ENCODE data around the gene CCDC88B.
A peak's percentile ranks its signal among the peaks of the same experiment; 100 is the strongest.

Gene CCDC88B

DNA sequence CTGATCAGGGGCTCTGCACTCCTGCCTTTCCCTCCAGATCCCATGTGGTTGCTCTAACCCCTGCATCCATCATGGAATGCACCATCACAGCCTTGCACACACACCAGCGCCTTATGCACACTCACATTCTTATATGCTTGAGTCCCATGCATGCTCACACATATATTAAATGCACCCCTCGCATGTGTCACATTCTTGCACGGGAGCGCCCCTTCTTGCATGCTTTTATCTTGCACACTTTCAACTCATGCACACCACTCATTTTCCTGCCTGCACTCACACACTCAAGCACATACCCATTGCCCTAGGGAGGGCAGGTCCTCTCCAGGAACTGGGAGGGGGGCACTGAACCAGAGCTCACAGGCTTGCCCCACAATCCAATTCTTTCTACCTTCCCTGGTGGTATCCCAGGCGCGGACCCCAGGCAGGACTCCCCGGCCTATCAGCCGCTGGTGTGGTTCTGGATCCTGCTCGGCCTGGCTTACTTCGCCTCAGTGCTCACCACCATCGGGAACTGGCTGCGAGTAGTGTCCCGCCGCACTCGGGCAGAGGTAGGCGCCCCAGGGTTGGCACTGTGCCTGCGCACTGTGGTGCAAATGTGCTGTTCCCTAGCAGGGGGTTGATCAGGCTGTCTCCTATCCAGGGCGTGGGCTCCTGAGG, 42.2 kb upstream of the CCDC88B start:
- H3K9ac ChIP-seq (ENCODE audit: low read depth, low read length): no peak overlapping the region
- no peak overlapping the region for H3K4me3 ChIP-seq (ENCODE audit: low read length)
- H3K9me3 ChIP-seq (ENCODE audit: insufficient read depth, low read depth, low read length): no peaks in the 10 kb centered on the region
- no peak overlapping the region for H3K27ac ChIP-seq (ENCODE audit: low read depth, low read length)
- H3K36me3 ChIP-seq (ENCODE audit: insufficient read depth, low read length): no peaks in the 10 kb centered on the region
- 81% methylated on average over 18 of the region's 18 CpGs for WGBS
- H3K27me3 ChIP-seq (ENCODE audit: insufficient read depth, low read length): peaks cover 92% of the 10 kb centered on the region
- H3K4me1 ChIP-seq (ENCODE audit: insufficient read depth, low read length): no peaks in the 10 kb centered on the region

DNA sequence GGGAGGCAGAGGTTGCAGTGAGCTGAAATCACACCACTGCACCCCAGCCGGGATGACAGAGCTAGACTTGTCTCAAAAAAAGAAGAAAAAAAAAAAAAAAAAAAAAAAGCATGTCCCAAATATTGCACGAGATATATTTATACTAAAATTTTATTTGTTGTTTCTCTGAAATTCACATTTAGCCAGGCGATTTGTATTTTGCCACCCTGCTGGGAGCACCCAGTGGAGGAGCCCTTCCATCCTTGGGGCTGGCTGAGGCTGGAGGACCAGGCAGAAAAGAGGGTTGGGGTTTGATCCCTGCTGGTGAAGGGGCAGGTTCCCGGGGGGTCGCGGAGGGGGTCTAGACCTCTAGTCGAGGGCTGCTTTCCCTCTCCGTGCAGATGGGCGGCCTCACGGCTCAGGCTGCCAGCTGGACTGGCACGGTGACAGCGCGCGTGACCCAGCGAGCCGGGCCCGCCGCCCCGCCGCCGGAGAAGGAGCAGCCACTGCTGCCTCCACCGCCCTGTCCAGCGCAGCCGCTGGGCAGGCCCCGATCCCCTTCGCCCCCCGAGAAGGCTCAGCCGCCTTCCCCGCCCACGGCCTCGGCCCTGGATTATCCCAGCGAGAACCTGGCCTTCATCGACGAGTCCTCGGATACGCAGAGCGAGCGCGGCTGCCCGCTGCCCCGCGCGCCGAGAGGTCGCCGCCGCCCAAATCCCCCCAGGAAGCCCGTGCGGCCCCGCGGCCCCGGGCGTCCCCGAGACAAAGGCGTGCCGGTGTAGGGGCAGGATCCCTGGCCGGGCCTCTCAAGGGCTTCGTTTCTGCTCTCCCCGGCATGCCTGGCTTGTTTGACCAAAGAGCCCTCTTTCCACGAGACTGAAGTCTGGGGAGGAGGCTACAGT, 40.8 kb upstream of the CCDC88B start:
- 6% methylated on average over 58 of the region's 60 CpGs for WGBS

DNA sequence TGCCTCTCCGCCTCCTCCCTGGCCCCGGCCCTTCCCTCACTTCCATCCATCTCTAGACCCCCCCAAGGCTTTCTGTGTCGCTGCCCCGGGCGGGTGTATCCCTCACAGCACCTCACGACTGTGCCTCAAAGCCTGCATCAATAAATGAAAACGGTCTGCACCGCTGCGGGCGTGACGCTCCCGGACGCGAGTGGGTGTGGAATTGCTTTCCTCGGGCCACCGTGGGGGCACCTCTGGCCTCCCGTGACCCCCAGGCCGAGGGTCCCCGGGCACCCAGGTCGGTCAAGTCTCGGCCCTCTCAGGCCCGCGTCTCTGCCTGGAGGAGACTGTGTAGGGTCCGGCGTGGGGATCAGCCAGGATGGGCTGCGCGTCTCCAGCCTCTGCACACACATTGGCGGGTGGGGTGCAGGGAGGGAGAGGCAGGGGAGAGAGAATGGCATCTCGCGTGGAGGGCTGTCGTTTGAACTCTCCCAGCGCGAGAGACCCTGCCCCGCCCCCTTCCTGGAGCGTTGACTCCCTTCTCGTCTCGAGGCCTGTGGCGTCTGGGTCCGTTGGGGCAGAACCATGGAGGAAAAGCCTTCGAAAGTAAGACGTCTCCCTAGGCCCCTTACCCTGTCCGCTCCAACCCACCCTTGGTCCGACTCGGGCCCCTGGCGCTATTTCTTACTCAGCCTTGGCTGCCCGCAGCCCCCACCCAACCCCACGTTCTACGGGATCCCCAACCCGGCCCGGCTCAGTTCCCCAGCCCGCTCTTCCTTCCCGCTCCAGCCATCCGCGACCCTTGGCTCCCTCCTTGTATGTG, 40.0 kb upstream of the CCDC88B start, which contains the start of gene CATSPERZ:
Gene CATSPERZ, plus strand, starts transcription at position 512 of the 802 bp plus-strand sequence. Its CDS starts 53 bp downstream, at position 565.
- peaks cover 70% of the 10 kb centered on the region for H3K27me3 ChIP-seq (ENCODE audit: insufficient read depth, low read length)

More for the DNA sequence above, 40.8 kb upstream of the CCDC88B start:
- Histone ChIP-seq H3K4me1 (ENCODE audit: insufficient read depth, low read length) (no peaks in the 10 kb centered on the region), H3K27me3 (ENCODE audit: insufficient read depth, low read length) (peaks cover 78% of the 10 kb centered on the region), H3K9ac (ENCODE audit: low read depth, low read length) (no peak overlapping the region), H3K9me3 (ENCODE audit: insufficient read depth, low read depth, low read length) (no peaks in the 10 kb centered on the region), H3K27ac (ENCODE audit: low read depth, low read length) (no peak overlapping the region), H3K4me3 (ENCODE audit: low read length) (peak overlapping the region; percentile 45; the same call in 1 of the 2 replicates), H3K36me3 (ENCODE audit: insufficient read depth, low read length) (no peaks in the 10 kb centered on the region)

DNA sequence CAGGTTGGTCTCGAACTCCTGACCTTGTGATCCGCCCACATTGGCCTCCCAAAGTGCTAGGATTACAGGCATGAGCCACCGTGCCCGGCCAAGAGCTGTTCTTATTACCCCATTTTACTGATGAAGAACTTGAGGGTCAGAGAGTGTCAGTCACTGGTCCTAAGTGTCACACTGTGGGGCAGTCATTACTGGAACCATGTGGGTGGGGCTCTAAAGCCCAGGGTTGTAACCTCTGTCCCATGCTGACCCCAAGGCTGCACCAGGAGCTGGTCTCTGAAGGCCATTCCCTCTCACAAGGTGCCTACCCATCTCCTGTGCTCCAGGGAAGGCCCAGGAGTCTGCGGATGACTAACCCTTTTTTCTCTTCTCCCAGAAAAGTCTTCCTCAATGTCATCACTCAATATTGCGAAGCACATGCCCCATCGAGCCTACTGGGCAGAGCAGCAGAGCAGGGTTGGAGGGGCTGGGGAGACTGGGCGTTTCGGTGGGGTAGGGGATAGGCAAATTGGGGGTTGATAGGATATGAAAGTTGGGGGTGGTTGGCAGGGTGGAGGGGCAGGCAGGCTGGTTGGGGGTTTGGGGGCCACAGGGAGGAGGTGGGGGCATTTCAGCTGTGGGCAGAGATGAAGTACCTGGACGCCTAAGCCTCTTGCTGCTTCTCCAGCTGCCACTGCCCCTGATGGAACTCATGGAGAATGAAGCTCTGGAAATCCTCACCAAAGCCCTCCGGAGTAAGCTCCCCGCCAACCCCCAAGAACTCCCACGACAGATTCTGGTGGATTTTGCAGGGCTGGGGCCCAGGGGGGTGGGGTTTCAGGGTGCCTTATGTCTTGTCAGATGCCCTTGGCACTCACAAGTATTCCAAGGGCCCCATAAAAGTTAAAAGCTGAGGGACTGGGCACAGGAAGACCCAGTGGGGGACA, 36.6 kb upstream of the CCDC88B start:
- Histone ChIP-seq H3K36me3 (ENCODE audit: insufficient read depth, low read length) (0 out of 2 replicates have a peak, but pooled peaks cover 4% of the 10 kb centered on the region), H3K4me1 (ENCODE audit: insufficient read depth, low read length) (peaks cover 7% of the 10 kb centered on the region; the same call in 1 of the 2 replicates), H3K4me3 (ENCODE audit: low read length) (no peak overlapping the region), H3K27ac (ENCODE audit: low read depth, low read length) (no peak overlapping the region; the same call in 1 of the 2 replicates), H3K9me3 (ENCODE audit: insufficient read depth, low read depth, low read length) (no peaks in the 10 kb centered on the region), H3K27me3 (ENCODE audit: insufficient read depth, low read length) (peaks cover 37% of the 10 kb centered on the region), H3K9ac (ENCODE audit: low read depth, low read length) (no peak overlapping the region)
- 85% methylated on average over 13 of the region's 13 CpGs for WGBS

More for the DNA sequence above, 40.0 kb upstream of the CCDC88B start, which contains the start of gene CATSPERZ:
- Histone ChIP-seq H3K27ac (ENCODE audit: low read depth, low read length) (no peak within 1 kb of the TSS; the same call in 1 of the 2 replicates), H3K4me1 (ENCODE audit: insufficient read depth, low read length) (no peaks in the 10 kb centered on the region), H3K4me3 (ENCODE audit: low read length) (peak within 1 kb of the TSS; percentile 45), H3K9me3 (ENCODE audit: insufficient read depth, low read depth, low read length) (no peaks in the 10 kb centered on the region), H3K9ac (ENCODE audit: low read depth, low read length) (no peak within 1 kb of the TSS), H3K36me3 (ENCODE audit: insufficient read depth, low read length) (no peaks in the 10 kb centered on the region)
- 10% methylated on average over 54 of the region's 54 CpGs for WGBS

DNA sequence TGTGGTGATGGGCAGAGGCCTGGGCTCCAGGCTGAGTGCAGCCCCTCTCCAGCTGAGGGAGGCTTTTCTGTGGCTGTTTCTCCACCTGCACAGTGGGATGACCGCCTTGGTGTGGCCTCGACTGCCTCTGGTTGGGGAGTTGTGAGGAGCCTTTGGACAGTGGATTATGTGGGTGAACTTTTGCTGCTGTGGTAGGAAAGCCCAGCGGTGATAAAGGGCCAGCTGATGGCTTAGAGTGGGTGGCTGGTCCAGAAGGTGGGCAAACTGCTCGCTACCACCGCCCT, 36.0 kb upstream of the CCDC88B start:
- Histone ChIP-seq H3K27me3 (ENCODE audit: insufficient read depth, low read length) (peaks cover 31% of the 10 kb centered on the region), H3K4me3 (ENCODE audit: low read length) (peak overlapping the region; percentile 70), H3K4me1 (ENCODE audit: insufficient read depth, low read length) (peaks cover 7% of the 10 kb centered on the region; the same call in 1 of the 2 replicates), H3K36me3 (ENCODE audit: insufficient read depth, low read length) (0 out of 2 replicates have a peak, but pooled peaks cover 4% of the 10 kb centered on the region), H3K9me3 (ENCODE audit: insufficient read depth, low read depth, low read length) (no peaks in the 10 kb centered on the region), H3K9ac (ENCODE audit: low read depth, low read length) (no peak overlapping the region), H3K27ac (ENCODE audit: low read depth, low read length) (no peak overlapping the region; the same call in 1 of the 2 replicates)
- WGBS: 53% methylated on average over 5 of the region's 5 CpGs

DNA sequence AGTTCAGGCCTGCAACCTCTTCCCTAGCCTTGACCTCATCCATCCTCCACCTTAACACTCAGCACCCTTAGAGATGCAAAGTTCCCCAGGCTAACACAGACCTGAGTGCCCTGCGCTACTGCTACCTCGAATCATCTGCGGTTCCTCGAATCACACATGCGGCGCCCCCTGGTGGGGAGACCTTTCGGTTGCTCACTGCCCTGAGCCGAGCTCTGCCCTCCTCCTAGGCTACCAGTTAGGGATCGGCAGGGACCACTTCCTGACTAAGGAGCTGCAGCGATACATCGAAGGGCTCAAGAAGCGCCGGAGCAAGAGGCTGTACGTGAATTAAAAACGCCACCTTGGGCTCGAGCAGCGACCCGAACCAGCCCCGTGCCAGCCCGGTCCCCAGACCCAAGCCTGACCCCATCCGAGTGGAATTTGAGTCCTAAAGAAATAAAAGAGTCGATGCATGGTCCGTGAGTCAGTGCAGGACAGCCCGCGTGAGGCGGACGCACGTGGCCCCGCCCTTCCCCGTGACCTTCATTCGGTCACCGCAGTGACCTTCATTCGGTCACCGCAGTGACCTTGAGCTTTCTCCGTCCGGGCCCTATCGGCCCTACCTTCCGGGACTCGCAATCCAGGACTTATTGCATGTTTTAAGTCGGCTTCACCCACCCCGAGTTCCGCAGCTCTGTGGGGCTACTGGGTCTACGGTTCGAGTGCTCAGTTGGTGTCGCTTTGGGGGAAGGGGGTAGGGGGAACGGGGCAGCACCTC, 35.5 kb upstream of the CCDC88B start:
- under 1% methylated on average over 46 of the region's 46 CpGs for WGBS
- Histone ChIP-seq H3K9me3 (ENCODE audit: insufficient read depth, low read depth, low read length) (no peaks in the 10 kb centered on the region), H3K4me1 (ENCODE audit: insufficient read depth, low read length) (peaks cover 7% of the 10 kb centered on the region; the same call in 1 of the 2 replicates), H3K36me3 (ENCODE audit: insufficient read depth, low read length) (0 out of 2 replicates have a peak, but pooled peaks cover 4% of the 10 kb centered on the region), H3K4me3 (ENCODE audit: low read length) (peak overlapping the region; percentile 70), H3K27me3 (ENCODE audit: insufficient read depth, low read length) (peaks cover 26% of the 10 kb centered on the region), H3K9ac (ENCODE audit: low read depth, low read length) (peak overlapping the region; percentile 93), H3K27ac (ENCODE audit: low read depth, low read length) (peak overlapping the region; percentile 98)

DNA sequence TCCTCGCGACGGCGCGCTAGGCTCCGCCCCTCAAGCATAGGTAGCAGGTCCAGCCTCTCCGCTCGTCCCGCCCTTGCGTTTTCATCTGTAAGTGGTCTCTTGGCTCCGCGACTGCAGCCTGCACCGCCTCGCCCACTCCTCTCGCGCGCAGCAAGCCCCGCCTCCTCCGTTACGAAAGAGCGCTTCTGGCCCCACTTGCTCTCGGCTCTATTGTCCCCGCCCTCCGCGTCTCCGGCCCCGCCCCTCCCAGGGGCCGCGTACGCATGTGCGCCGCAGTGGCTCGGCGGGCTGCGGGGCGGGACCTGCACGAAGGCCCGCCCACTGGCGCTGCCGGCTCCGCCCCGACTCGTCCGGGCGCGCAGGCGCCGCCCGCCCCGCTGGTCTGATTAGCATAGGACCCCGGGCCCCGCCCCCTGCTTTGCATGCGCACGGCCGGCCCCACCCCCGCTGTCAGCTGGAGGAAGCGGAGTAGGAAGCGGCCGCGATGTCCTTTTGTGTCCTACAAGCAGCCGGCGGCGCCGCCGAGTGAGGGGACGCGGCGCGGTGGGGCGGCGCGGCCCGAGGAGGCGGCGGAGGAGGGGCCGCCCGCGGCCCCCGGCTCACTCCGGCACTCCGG, 34.8 kb upstream of the CCDC88B start, which contains the start of gene ESRRA:
Gene ESRRA, plus strand, starts transcription at position 450 of the 616 bp plus-strand sequence. CDS start 1,656 bp downstream, outside the sequence.
- Histone ChIP-seq H3K27ac (ENCODE audit: low read depth, low read length) (peak within 1 kb of the TSS; percentile 98), H3K4me3 (ENCODE audit: low read length) (peak within 1 kb of the TSS; percentile 80), H3K4me1 (ENCODE audit: insufficient read depth, low read length) (peaks cover 7% of the 10 kb centered on the region; the same call in 1 of the 2 replicates), H3K9me3 (ENCODE audit: insufficient read depth, low read depth, low read length) (no peaks in the 10 kb centered on the region), H3K9ac (ENCODE audit: low read depth, low read length) (peak within 1 kb of the TSS; percentile 93), H3K27me3 (ENCODE audit: insufficient read depth, low read length) (peaks cover 19% of the 10 kb centered on the region), H3K36me3 (ENCODE audit: insufficient read depth, low read length) (peaks cover 6% of the 10 kb centered on the region; the same call in 1 of the 2 replicates)
- WGBS: under 1% methylated on average over 81 of the region's 81 CpGs

DNA sequence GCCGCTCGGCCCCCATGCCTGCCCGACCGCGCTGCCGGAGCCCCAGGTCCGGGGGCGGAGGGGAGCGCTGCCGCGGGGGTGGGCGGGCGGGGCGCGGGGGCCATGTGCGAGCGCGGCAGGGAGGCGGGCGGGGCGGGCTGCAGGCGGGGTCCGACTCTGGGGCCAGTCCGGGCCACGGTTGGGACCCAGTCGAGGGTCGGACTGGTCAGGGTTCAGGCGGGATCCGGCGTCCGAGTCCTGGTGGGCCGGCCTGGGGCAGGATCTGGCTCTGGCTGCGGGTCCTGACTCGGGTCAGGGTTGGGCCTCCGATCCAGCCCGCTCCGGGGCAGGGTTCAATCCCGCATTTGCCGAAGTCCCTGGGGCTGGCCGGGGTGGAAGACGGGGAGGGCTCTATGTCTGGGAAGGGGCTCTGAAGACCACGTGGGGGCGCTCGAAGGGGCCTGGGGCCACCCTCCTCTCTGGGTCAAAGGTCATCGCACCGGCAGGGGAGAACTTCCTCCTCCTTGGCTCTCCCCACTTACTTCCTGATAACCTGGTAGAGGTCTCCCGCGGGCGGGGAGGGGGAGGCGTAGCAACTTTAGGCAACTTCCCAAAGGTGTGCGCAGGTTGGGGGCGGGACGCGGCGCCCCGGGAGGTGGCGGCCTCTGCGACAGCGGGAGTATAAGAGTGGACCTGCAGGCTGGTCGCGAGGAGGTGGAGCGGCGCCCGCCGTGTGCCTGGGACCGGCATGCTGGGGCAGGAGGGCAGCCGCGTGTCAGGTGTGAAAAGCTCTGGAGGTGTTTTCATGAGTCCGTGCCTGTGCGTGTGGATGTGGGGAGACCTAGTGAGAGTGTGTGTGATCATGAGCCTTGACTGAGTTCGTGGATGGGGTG, 34.1 kb upstream of the CCDC88B start:
- H3K4me3 ChIP-seq (ENCODE audit: low read length): peak overlapping the region; percentile 80
- peak overlapping the region; percentile 85; the same call in 1 of the 2 replicates for H3K27ac ChIP-seq (ENCODE audit: low read depth, low read length)
- H3K9me3 ChIP-seq (ENCODE audit: insufficient read depth, low read depth, low read length): no peaks in the 10 kb centered on the region
- WGBS: under 1% methylated on average over 71 of the region's 71 CpGs
- peaks cover 6% of the 10 kb centered on the region; the same call in 1 of the 2 replicates for H3K36me3 ChIP-seq (ENCODE audit: insufficient read depth, low read length)
- peaks cover 11% of the 10 kb centered on the region for H3K27me3 ChIP-seq (ENCODE audit: insufficient read depth, low read length)
- peak overlapping the region; percentile 75 for H3K9ac ChIP-seq (ENCODE audit: low read depth, low read length)
- H3K4me1 ChIP-seq (ENCODE audit: insufficient read depth, low read length): peaks cover 7% of the 10 kb centered on the region; the same call in 1 of the 2 replicates
